Measurements from ENCODE around the gene DCAF5.
A peak's percentile ranks its signal among the peaks of the same experiment; 100 is the strongest.

DCAF5 gene

GRCh38 chr14:69093631-69094421 is 59.1 kb downstream of the DCAF5 start:
- no peaks in the 10 kb centered on the region for H3K9me3 ChIP-seq (replicated peaks; ENCODE audit: low read length)
- no peak overlapping the region for H3K9ac ChIP-seq (ENCODE audit: low read depth, low read length)
- H3K4me1 ChIP-seq (ENCODE audit: control insufficient read depth, insufficient read depth, low read length), result peaks cover 25% of the 10 kb centered on the region
- H3K27me3 ChIP-seq (ENCODE audit: control insufficient read depth, insufficient read depth, low read length), result no peaks in the 10 kb centered on the region
- peaks cover 33% of the 10 kb centered on the region for H3K36me3 ChIP-seq (ENCODE audit: insufficient read depth, low read length)
- no peak overlapping the region for H3K4me2 ChIP-seq (ENCODE audit: low read length)
- H3K4me3 ChIP-seq (ENCODE audit: low read length), result no peak overlapping the region

DNA sequence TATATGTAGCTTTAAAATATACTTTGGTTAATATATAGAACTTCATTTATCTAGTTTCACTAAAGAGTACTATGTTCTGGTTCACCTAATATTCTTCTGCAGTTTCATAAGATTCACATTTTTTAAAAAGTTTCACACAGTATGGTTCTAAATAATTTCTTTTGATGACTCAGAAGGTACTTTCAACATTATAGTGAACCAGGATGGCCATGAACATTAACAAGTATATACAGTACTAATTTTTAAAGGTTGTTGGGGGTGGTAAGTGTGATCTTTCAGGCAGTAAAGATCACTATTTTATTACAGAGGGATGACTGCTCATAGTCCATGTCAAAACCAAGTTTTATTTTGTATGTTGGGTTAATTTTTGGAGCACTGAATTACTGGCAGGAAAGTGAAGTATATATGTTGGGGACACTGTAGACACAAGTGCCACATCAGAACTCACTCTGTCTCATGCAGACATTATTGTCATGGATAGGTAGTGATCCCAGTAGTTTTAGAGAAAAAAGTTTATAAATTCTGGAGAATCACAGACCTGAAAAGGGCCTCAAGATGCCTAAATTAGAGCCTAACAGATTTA is 60.0 kb downstream of the DCAF5 start:
- H3K9me3 ChIP-seq (replicated peaks; ENCODE audit: low read length), result no peaks in the 10 kb centered on the region
- H3K4me2 ChIP-seq (ENCODE audit: low read length), result no peak overlapping the region
- H3K9ac ChIP-seq (ENCODE audit: low read depth, low read length), result no peak overlapping the region
- H3K4me1 ChIP-seq (ENCODE audit: control insufficient read depth, insufficient read depth, low read length), result peaks cover 28% of the 10 kb centered on the region
- peaks cover 30% of the 10 kb centered on the region for H3K36me3 ChIP-seq (ENCODE audit: insufficient read depth, low read length)
- H3K27me3 ChIP-seq (ENCODE audit: control insufficient read depth, insufficient read depth, low read length), result no peaks in the 10 kb centered on the region
- no peak overlapping the region for H3K4me3 ChIP-seq (ENCODE audit: low read length)

DNA sequence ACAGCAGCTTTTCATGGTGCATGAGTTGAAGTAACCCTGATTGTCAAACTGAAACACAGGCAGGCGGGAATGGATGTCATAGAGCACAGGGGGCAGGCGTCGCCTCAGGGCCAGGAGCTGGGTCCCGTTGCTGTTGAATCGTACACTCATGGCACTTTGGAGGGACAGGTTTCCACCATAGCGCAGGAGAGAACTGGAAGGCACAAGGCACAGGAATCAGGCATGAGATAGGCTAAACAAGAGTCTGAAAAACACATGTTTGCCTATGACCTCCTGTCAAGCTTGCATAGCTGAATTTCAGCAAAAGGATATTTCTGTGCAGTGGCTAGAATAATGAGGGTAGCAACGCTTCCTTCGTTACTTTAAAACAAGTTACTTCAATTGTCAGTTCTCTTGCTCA is 61.2 kb downstream of the DCAF5 start:
- Histone ChIP-seq H3K9me3 (replicated peaks; ENCODE audit: low read length) (no peaks in the 10 kb centered on the region), H3K4me1 (ENCODE audit: control insufficient read depth, insufficient read depth, low read length) (peaks cover 36% of the 10 kb centered on the region), H3K36me3 (ENCODE audit: insufficient read depth, low read length) (peaks cover 30% of the 10 kb centered on the region), H3K27me3 (ENCODE audit: control insufficient read depth, insufficient read depth, low read length) (no peaks in the 10 kb centered on the region), H3K4me2 (ENCODE audit: low read length) (no peak overlapping the region), H3K4me3 (ENCODE audit: low read length) (no peak overlapping the region), H3K9ac (ENCODE audit: low read depth, low read length) (no peak overlapping the region)

GRCh38 chr14:69091006-69091405 is 61.9 kb downstream of the DCAF5 start:
- Histone ChIP-seq H3K4me1 (ENCODE audit: control insufficient read depth, insufficient read depth, low read length) (peaks cover 36% of the 10 kb centered on the region), H3K4me2 (ENCODE audit: low read length) (no peak overlapping the region)

GRCh38 chr14:69090187-69090789 is 62.6 kb downstream of the DCAF5 start:
- no peak overlapping the region for H3K4me3 ChIP-seq (ENCODE audit: low read length)
- H3K9ac ChIP-seq (ENCODE audit: low read depth, low read length), result no peak overlapping the region
- no peaks in the 10 kb centered on the region for H3K27me3 ChIP-seq (ENCODE audit: control insufficient read depth, insufficient read depth, low read length)
- H3K9me3 ChIP-seq (replicated peaks; ENCODE audit: low read length), result no peaks in the 10 kb centered on the region
- no peak overlapping the region for H3K4me2 ChIP-seq (ENCODE audit: low read length)
- peaks cover 36% of the 10 kb centered on the region for H3K4me1 ChIP-seq (ENCODE audit: control insufficient read depth, insufficient read depth, low read length)
- H3K36me3 ChIP-seq (ENCODE audit: insufficient read depth, low read length), result peaks cover 33% of the 10 kb centered on the region

More at GRCh38 chr14:69091006-69091405, 61.9 kb downstream of the DCAF5 start:
- no peaks in the 10 kb centered on the region for H3K27me3 ChIP-seq (ENCODE audit: control insufficient read depth, insufficient read depth, low read length)
- no peak overlapping the region for H3K9ac ChIP-seq (ENCODE audit: low read depth, low read length)
- no peak overlapping the region for H3K4me3 ChIP-seq (ENCODE audit: low read length)
- no peaks in the 10 kb centered on the region for H3K9me3 ChIP-seq (replicated peaks; ENCODE audit: low read length)
- H3K36me3 ChIP-seq (ENCODE audit: insufficient read depth, low read length), result peaks cover 30% of the 10 kb centered on the region

DNA sequence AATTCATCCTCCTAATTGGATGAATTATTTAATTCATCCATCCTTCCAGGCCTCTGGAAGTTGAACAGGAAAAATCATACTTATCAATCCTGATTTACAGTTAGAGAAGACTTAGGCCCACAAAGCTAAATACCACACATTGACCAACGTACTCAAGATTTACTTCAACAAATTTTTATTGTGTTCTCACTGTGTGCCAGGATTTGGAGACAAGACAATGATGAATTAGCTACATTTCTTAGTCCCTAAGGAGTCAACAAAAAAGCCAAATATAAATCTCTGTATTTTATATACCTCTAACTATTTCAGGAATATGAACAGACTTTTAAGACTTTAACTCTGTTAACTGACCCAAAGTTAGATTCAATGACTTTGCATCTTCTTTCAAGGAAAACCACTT is 63.9 kb downstream of the DCAF5 start:
- peaks cover 44% of the 10 kb centered on the region for H3K36me3 ChIP-seq (ENCODE audit: insufficient read depth, low read length)
- H3K4me2 ChIP-seq (ENCODE audit: low read length), result no peak overlapping the region
- H3K9ac ChIP-seq (ENCODE audit: low read depth, low read length), result no peak overlapping the region
- no peak overlapping the region for H3K4me3 ChIP-seq (ENCODE audit: low read length)
- H3K4me1 ChIP-seq (ENCODE audit: control insufficient read depth, insufficient read depth, low read length), result peaks cover 27% of the 10 kb centered on the region
- H3K9me3 ChIP-seq (replicated peaks; ENCODE audit: low read length), result no peaks in the 10 kb centered on the region
- no peaks in the 10 kb centered on the region for H3K27me3 ChIP-seq (ENCODE audit: control insufficient read depth, insufficient read depth, low read length)

DNA sequence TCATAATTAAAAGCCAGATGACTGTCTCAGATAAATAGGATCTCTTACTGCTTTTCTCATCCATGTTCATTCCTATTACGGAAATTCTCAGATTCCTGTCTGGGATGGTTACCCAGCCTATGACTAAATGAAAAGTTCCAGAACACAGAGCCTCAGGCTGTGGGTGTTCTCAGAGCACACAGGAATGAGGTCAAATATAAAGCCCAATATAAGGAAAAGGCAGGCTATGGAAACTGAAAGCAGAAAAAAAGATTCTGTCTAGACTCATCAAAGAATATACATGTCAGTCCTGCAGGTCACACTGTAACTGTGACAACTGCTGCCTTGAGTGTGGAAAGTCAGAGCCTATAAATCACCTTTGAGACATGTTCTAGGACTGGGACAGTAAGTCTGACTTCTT is 64.3 kb downstream of the DCAF5 start:
- no peak overlapping the region for H3K4me3 ChIP-seq (ENCODE audit: low read length)
- H3K4me2 ChIP-seq (ENCODE audit: low read length), result no peak overlapping the region
- peaks cover 46% of the 10 kb centered on the region for H3K36me3 ChIP-seq (ENCODE audit: insufficient read depth, low read length)
- no peaks in the 10 kb centered on the region for H3K27me3 ChIP-seq (ENCODE audit: control insufficient read depth, insufficient read depth, low read length)
- H3K9me3 ChIP-seq (replicated peaks; ENCODE audit: low read length), result no peaks in the 10 kb centered on the region
- H3K9ac ChIP-seq (ENCODE audit: low read depth, low read length), result peak overlapping the region; percentile 39
- peaks cover 22% of the 10 kb centered on the region for H3K4me1 ChIP-seq (ENCODE audit: control insufficient read depth, insufficient read depth, low read length)

- Histone ChIP-seq H3K4me2 (ENCODE audit: low read length) (no peak overlapping the region), H3K36me3 (ENCODE audit: insufficient read depth, low read length) (peaks cover 51% of the 10 kb centered on the region), H3K9me3 (replicated peaks; ENCODE audit: low read length) (no peaks in the 10 kb centered on the region), H3K4me1 (ENCODE audit: control insufficient read depth, insufficient read depth, low read length) (peaks cover 14% of the 10 kb centered on the region), H3K4me3 (ENCODE audit: low read length) (no peak overlapping the region), H3K27me3 (ENCODE audit: control insufficient read depth, insufficient read depth, low read length) (no peaks in the 10 kb centered on the region), H3K9ac (ENCODE audit: low read depth, low read length) (no peak overlapping the region)
Observed at GRCh38 chr14:69087061-69087461, 65.9 kb downstream of the DCAF5 start.

DNA sequence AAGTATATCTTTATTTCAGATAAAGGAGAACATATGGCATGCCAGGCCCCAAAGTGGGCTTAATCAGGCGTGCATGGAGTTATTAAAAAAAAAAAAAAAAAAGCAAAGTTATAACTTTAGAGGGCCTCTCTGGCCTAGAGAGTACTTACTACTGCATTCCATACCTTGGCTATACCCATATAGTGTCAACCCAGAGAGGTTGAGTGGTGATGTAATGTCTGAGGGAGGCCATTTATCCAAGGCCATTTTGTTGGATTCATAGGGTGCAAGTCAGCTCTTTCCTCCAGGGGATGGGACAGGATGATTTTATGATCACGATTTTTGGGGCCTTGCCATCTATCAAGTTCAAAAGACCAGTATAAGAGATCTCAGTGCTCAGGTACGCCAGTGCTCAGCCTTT is 66.4 kb downstream of the DCAF5 start:
- H3K36me3 ChIP-seq (ENCODE audit: insufficient read depth, low read length), result peaks cover 46% of the 10 kb centered on the region
- no peak overlapping the region for H3K9ac ChIP-seq (ENCODE audit: low read depth, low read length)
- no peak overlapping the region for H3K4me3 ChIP-seq (ENCODE audit: low read length)
- H3K4me2 ChIP-seq (ENCODE audit: low read length), result no peak overlapping the region
- H3K4me1 ChIP-seq (ENCODE audit: control insufficient read depth, insufficient read depth, low read length), result peaks cover 14% of the 10 kb centered on the region
- no peaks in the 10 kb centered on the region for H3K9me3 ChIP-seq (replicated peaks; ENCODE audit: low read length)
- no peaks in the 10 kb centered on the region for H3K27me3 ChIP-seq (ENCODE audit: control insufficient read depth, insufficient read depth, low read length)

DNA sequence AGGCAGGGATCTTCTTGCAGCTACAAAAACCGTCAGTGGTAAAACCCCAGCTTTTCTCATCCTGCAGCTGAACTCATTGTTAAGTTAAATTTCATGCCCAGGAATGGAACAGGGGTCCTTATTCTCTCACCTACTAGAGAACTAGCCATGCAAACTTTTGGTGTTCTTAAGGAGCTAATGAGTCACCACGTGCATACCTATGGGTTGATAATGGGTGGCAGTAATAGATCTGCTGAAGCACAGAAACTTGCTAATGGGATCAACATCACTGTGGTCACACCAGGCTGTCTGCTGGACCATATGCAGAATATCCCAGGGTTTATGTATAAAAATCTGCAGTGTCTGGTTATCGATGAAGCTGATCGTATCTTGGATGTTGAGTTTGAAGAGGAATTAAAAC is 68.9 kb downstream of the DCAF5 start:
- H3K9ac ChIP-seq (ENCODE audit: low read depth, low read length), result no peak overlapping the region
- H3K9me3 ChIP-seq (replicated peaks; ENCODE audit: low read length), result no peaks in the 10 kb centered on the region
- H3K4me3 ChIP-seq (ENCODE audit: low read length), result no peak overlapping the region
- H3K36me3 ChIP-seq (ENCODE audit: insufficient read depth, low read length), result peaks cover 23% of the 10 kb centered on the region
- no peaks in the 10 kb centered on the region for H3K27me3 ChIP-seq (ENCODE audit: control insufficient read depth, insufficient read depth, low read length)
- H3K4me2 ChIP-seq (ENCODE audit: low read length), result no peak overlapping the region
- peaks cover 35% of the 10 kb centered on the region for H3K4me1 ChIP-seq (ENCODE audit: control insufficient read depth, insufficient read depth, low read length)

DNA sequence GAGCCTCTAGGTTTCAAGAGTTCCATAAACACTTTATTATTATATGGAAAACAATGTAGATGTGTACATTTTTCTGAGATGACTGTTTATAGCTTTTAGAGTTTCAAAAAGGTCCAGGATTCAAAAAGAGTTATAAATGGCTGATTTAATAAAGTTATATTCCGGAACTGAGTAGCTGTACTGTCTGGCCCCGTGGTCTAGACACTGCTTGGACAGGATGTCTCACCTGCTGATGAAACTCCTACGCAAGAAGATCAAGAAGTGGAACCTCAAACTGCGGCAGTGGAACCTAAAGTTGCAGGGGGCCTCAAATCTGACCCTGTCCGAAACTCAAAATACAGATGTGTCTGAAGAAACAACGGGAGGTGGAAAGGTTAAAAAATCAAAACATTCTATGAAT is 69.7 kb downstream of the DCAF5 start:
- no peaks in the 10 kb centered on the region for H3K9me3 ChIP-seq (replicated peaks; ENCODE audit: low read length)
- H3K4me2 ChIP-seq (ENCODE audit: low read length), result no peak overlapping the region
- H3K9ac ChIP-seq (ENCODE audit: low read depth, low read length), result no peak overlapping the region
- H3K27me3 ChIP-seq (ENCODE audit: control insufficient read depth, insufficient read depth, low read length), result no peaks in the 10 kb centered on the region
- H3K4me1 ChIP-seq (ENCODE audit: control insufficient read depth, insufficient read depth, low read length), result peaks cover 38% of the 10 kb centered on the region
- no peak overlapping the region for H3K4me3 ChIP-seq (ENCODE audit: low read length)
- peaks cover 22% of the 10 kb centered on the region for H3K36me3 ChIP-seq (ENCODE audit: insufficient read depth, low read length)
